Measurements from ENCODE around the gene NSD1.

Gene NSD1

DNA sequence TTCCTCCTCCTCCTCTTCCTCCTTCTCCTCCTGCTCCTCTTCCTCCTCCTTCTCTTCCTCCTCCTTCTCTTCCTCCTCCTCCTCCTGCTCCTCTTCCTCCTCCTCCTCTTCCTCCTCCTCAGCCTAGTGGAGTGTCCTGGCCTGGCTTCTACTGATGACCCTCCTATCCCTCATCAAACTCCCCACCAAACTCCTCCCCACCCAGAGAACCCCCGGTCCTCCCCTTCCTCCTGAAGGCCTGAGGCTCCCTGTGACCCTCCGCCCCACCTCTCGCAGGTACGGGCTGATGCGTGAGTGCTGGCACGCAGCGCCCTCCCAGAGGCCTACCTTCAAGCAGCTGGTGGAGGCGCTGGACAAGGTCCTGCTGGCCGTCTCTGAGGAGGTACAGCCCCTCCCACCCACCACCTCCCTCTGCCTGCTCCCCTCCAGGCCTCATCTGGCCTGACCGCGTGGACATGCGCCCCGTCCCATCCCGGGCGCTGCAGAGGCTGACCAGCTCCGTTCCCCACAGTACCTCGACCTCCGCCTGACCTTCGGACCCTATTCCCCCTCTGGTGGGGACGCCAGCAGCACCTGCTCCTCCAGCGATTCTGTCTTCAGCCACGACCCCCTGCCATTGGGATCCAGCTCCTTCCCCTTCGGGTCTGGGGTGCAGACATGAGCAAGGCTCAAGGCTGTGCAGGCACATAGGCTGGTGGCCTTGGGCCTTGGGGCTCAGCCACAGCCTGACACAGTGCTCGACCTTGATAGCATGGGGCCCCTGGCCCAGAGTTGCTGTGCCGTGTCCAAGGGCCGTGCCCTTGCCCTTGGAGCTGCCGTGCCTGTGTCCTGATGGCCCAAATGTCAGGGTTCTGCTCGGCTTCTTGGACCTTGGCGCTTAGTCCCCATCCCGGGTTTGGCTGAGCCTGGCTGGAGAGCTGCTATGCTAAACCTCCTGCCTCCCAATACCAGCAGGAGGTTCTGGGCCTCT, 36.3 kb upstream of the NSD1 start:
- DNase-seq: no peak

DNA sequence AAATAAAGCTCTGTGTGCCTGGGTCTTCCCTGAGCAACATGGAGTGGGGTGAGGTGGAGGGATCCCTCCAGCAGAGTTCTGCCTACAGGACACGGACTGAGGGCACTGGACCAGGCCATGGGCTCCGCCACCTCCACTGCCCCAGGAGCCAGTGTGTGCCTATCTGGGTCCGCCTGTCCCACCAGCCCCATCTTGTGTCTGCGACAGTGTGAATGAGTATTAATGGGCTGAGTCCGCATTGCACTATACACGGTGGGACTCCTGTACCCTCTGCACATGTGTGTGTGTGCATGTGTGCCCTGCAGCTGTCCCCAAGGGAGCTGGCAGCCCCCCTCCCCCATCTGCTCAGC, 35.5 kb upstream of the NSD1 start:
- DNase-seq: no peak

DNA sequence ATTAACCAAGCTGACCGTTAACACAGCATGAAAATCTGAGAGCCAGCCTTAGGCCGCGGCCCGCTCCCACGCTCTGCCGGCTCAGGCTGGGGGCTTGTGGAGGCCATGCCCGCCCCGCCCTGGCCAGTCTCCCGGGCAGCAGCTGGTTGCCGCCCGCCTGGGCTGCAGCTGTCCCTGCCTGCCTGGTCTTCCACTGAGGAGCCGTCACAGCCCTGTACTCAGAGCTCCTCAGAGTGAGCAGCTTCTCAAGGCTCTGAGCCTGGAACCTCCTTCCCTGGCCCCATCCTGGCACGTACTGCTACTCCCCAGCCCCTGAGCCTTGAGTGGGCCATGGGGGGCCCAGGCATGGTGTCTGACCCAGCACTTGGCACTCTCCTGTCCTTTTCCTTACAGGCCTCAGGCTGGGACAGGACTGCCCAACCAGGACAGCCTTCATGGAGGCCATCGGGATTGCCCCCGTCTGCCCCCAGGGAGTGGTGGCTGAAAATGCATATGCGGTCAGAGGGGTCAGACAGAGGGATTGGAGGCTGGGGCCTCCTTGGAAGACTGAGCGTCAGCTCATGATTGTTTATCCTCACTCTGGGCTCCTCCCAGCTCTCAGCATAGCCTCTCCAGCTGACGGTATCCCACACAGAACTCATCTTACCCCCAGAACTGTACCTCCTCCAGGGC, 35.0 kb upstream of the NSD1 start:
- DNase-seq: no peak

DNA sequence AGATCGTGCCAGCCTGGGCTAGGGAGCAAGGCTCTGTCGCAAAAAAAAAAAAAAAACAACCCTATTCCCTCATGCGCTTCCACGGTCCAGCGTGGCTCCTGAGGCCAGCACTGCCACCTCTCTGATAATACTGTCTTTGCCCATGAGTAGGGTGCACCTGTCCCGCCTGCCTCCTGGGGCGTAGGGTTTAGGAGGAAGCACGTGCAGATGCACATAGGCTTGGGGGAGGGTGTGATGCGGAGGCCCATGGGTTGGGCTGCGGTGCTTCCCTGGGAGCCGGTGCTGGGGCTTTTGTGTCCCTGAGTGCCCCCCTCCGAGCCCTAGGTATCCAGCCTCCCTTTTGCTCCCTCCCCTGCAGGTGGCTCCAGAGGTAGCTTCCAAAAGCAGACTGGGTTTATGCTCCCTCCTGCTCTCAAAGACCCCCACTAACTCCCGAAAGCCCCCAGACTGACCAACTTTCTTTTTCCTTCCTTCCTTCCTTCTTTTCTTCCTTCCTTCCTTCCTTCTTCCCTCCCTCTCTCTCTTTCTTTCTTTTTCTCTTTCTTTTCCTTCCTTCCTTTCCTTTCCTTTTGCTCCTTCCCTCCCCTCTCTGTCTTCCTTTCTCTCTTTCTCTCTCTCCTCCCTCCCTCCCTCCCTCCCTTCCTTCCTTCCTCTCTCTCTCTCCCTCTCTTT, 34.0 kb upstream of the NSD1 start:
- no peak for DNase-seq

DNA sequence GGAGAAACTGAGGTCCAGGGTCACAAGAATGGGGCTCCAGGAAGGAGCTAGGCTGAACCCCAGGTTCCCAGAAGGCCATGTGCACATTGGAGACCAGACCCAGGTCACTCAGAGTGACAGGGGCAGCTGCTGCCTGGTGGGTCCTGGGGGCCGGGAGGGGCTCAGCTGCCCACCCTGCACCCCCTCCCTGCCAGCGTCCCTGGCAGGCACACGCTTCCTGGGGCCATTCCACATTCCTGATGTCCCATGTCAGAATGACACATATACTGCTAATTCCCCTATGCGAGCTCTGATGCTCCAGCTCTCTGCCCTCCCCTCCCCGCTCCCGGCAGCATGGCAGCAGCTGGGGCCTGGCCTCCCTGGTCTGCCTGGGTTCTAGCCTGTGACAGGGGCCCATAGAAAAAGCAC, 32.9 kb upstream of the NSD1 start:
- peak; percentile 26 for DNase-seq

DNA sequence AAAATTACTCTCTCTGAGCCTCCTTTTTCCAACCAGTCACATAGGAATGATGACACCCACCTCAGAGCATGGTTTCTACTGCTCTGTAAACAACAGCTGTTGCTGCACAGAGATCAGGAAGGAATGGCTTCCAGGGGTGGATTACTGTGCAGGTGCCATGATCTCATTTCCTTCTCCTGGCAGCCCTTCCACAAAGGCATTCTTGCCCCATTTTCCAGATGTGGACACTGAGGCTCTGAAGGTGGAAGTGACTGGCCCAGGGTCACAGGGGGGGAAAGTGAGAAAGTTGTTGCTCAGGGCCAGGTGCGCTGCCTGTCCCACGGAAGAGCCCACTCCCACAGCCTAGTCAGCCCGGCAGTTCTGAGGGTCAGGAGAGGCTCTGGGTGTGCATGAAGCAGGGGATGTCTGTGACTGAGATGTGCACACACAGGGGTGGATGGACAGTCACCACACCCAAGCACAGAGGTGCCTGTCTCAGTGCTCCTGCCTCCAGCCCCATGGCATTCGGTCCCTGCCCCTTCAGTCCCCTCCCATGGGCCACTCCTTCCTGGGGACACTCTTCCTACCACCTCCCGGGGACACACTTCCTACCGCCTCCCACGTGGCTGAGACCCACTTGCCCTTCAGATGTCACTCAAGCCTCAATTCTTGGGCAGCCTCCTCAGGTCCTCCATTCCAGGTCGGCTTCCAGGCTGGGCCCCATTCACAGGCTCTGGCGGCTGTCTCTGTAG, 29.9 kb upstream of the NSD1 start:
- no peak for DNase-seq

DNA sequence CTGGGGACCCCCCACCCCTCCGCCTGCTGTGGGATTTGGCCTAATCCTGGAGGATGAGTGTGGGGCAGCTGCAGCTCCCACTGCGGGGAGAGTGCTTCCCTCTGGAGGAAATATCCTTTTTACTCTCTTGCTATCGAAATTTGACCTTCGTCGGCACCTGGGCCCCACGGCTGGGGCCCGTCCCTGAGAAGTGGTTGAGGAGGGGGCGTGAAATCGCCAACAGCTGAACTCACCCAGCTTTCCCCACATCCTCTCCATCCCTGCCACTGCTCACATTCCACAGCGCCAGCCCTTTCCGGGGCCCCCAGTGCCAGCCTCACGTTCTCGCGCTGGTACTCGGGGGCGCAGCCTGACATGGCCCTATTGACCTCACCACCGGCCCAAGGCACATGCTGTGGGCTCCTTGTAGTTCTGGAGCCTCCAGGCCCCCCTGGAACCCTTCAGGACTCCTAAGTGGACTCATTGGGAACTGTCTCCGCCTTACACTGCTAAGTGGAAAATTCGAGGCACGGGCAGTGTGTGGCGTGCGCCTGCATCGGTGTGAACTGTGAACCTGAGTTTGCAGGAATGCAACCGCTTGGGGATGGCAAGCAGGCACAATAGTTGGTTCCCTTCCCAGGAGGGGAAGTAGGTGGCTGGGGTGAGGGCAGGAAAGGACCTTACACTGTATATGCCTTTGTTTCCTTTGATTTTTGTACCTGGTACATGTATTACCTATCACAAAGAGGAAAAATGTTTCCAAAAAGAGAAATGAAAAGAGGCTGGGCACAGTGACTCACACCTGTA, 27.7 kb upstream of the NSD1 start:
- no peak for DNase-seq

DNA sequence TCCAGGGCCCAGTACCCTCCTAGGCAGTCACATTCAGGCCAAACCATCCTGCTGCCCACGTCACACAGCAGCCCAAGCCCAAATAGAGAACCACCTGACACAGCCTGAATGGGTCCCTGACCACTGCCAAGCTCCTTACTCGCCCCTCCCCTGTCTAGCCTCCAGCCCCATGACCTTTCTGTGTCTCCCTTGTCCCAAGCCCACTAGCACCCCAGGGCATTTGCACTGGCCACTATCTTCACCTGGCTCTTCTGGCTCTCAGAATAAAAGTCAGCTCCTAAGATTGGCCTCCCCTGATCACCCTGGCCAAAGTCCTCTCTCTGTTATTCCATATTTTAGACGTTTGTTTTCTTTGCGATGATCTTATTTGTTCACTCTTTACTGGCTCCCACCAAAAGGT, 26.4 kb upstream of the NSD1 start:
- DNase-seq: no peak

DNA sequence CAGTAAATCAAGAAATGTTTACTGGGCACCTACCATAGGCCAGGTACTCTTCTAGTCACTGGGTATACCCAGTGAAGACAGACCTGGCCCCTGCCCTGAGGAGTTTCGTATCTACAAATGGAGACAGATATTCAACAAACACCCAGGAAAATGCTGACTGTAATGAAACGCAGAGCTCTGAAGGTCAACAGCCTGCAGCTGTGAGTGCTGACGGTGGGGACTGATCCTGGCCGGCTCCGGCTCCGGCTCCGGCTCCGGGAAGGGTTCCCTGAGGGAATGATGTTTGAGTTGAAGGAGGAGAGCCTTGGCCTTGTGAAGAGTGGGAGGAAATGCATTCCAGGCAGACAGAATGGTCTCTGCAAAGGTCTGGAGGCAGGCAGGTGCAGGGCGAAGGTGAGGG, 23.8 kb upstream of the NSD1 start:
- DNase-seq: no peak

DNA sequence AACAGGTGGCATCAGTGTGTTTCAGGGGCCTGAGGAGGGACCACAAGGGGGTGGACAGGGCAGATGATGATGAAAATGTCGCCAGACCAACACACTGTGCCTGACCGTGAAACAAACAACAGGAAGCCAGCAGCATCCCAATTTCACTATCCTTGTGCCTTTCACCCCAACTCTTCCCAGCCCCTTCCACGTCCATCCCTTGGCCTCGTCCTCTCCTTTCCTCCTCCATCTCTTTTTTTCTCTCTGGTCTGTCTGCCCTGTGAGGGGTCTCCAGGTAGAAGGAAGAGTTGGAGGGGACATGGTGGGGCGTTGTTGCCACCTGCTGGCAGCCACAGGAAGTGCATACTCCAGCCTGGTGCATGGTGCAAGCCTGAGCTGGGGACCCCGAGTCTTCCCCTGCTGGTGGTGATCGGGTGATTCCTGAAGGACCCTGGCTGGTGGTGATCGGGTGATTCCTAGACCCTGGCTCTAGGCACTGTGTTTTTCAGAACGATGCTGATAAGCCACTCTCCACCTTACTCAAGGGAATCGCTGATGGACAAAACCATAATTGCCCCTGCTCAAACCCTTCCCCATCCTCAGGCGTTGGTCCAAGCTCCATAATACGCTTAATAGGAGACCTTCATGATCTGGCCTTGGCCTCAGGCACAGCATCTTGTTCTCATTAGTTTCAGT, 21.7 kb upstream of the NSD1 start:
- no peak for DNase-seq

DNA sequence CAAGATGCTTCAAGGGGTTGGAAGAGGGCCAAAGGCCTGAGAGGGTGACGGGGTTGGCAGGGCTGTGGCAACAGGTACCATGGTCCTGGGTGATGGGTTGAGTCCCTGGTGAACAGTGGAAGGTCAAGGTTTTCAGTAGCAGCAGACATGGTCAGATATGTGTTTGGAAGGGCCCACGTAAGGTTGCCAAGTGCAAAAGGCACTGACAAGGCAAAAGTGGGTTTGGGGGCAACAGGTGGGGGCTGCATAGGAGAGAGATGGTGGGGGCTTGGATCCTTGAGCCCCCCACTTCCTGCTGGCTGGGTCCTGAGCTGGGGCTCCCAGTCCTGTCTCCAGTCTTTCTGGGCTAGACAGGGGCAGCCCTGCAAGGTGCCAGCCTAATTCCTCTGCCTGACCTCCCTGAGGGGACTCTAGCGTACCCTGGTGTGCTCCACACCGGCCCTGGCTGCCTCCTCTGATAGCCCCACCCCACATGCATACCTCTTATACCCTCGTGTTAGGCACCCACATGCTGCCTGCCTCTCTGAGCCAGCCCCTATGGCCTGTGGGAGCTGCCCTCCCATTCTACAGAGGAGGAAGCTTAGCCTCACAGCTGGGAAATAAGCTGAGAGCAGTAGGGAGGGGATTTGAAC, 20.9 kb upstream of the NSD1 start:
- DNase-seq: no peak

DNA sequence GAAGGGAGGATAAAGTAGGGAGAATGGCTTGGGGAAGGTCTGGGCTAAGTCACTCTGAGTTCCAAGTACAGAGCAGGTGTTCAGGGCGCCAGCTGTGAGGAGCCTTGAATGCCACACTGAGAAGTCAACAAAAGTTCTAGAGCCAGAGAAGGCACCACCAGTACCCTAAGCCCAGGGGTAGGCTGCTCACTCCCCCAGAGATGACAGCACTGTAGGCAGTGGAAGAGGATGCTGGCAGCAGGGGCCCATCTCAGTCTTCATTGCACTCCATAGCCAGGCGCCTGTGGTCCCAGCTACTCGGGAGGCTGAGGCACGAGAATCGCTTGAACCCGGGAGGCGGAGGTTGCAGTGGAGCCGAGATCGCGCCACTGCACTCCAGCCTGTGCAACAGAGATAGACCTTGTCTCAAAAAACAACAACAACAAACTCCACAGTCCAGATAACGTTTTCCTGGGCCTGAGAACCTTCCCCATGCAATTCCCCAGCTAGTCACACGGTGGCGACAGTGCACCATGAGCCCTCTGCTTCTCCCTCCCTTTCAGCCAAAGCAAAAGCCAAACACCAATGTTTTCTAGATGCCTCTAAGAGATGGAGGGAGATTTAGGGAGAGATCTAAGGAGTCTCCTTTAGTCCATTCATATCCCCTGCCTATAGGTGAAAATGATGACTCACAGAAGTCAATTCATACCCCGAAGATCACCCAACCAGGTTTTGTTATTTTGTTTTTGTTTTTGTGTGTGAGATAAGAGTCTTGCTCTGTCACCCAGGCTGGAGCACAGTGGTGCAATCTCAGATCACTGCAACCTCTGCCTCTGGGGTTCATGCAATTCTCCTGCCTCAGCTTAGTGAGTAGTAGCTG, 19.8 kb upstream of the NSD1 start:
- DNase-seq: peak; percentile 62

DNA sequence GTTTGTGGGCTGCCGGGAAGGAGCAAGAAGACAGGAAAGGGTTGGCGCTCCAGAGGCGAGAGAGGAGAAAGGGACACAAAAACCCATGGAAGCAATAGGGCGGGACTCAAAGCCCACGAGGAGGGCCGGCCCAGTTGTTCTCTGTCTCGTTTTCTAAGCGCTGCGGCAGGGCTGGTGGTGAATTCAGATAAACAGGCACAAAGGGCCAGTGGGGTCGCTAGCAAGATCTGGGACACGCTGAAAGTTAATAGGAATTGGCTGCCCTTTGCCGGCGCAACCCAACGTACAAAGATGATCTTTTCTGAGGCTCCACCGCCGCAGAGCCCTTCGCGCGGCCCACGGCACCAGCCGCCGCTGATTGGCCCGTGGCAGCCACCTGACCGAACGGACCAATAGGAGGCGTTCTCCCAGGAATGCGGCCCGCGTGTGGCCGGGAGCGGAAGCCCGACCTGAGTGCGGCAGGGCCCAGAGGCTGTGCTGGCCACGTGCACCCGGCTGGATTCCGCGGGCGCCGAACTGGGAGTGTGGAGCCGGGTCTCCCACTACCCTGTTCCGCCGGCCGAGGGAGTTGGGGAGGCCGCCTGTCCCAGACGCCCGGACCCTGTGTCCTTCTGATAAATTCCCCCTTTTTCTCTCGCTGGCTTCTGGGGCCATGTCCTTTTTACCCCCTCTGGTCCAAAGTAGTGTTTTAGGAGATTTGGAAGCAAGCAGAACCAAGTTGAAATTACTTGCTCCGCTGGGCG, 16.8 kb upstream of the NSD1 start:
- peak; percentile 89 for DNase-seq

DNA sequence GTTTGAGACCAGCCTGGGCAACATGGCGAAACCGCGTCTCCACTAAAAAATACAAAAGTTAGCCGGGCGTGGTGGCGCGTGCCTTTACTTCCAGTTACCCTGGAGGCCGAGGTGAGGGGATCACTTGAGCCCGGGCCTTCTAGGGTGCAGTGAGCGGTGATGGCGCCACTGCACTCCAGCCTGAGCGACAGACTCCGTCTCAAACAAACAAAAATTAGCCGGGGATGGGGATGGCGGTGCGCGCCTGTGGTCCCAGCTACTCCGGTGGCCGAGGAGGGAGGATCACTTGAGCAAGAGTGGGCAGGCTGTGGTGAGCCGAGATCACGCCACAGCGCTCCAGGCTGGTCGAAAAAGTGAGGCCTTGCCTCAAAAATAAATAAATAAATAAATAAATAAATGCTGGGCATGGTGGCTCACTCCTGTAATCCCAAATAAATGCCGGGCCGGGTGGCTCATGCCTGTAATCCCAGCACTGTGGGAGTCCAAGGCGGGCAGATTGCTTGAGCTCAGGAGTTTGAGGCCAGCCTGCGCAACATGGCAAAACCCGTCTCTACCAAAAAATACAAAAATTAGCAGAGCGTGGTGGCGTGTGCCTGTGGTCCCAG, 16.0 kb upstream of the NSD1 start:
- DNase-seq: no peak

DNA sequence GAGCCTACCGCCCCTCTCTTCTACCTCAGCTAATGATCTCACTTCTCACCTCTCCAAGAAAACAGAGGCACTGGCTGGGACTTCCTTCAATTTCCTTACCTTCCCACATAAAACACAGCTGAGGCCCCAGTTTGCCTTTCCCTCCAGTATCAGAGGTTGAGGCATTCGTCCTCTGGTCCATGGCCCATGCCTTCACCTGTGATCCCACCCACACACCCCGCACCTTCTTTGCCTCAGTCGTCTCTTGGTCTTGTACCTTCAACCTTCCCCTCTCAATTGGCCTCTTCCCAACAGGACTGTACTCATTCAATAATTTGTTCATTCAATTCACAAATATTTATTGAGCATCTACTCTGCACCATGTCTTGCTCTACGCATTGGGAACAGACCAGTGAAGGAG, 11.0 kb upstream of the NSD1 start:
- no peak for DNase-seq

DNA sequence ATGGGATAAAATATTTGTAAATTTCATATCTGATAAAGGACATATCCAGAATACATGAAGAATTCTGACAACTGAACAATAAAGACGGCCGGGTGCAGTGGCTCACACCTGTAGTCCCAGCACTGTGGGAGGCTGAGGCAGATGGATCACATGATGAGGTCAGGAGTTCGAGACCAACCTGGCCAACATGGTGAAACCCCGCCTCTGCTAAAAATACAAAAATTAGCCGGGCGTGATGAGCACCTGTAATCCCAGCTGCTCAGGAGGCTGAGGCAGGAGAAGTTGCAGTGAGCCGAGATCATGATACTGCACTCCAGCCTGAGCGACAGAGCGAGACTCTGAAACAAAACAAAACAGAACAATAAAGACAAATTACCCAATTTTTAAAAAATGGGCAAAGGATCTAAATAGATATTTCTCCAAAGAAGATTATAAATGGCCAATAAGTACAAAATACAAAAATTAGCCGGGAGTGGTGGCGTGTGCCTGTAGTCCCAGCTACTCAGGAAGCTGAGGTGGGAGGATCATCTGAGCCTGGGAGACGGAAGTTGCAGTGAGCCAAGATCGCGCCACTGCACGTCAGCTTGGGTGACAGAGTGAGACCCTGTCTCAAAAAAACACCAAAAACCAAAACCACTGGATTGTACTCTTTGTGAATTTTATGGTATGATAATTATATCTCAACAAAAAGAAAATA, 9.6 kb upstream of the NSD1 start:
- DNase-seq: no peak

DNA sequence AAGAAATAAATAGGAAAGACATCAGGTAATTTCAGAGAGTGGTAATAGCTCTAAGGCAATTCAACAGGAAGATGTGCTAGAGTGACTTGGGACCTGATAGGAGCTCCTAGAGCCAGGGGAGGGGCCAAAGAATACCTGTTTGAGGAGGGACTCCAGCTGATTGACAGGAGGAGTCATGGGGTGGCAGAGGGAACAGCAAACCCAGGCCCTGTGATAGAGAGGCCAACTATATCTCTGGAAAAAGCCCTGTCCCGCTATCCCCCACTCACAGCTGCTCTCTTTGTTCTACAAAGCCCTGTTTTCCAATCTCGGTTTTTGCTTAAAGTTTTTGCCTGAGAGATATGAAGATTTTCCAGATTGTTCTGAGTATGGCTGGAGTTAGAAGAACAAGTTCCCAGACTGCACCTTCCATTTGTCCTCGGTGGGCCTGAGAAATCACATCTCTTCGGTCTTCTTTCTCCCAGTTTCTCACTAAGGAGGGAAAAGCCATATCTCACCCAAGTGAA, 9.0 kb upstream of the NSD1 start:
- no peak for DNase-seq

DNA sequence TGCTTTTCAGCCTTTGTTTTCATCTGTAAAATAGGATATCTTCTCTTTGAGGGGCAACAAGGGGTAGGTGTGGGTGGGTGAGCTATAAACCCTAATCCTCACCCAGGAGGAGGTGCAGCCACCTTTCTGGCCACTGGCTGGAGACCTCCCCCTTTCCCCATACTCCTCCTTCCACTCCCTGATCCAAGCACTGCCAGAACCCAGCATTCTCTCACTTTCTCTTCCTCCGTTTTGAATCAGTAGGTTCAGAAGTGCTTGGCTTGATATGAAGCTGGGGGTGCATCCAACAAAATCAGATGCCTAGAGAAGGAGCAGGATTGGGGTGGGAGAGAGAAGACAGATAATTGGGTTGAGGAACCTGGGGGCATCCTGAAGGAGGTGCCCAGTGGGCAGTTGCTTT, 6.8 kb upstream of the NSD1 start:
- DNase-seq: no peak

All from fibroblast of skin of abdomen (primary cell).